Right atrium auricular region (tissue), 2 donors: ENCODE results near the gene GFI1B. TPM values are rescaled to one million over a fixed set of nuclear protein-coding genes. Genes with fewer than 3 reads are reported as not detected.
"Not testable (repeated sequence)": the region's sequence is repeated elsewhere in the genome, so short reads cannot be mapped to it uniquely, and the experiment has no call there.

Source experiments
- DNase-seq: peaks from one replicate; pipeline ENCODE4 v3.0.0-alpha.2; 2019; ENCODE audit warnings: low spot score
- H3K27ac ChIP-seq, 2 donors: fragments of 200-600 bp; sonication (generic); 1 replicate in 1 of 2; 2 replicates in 1 of 2; pipeline ENCODE4 v1.5.1; 2016 to 2019
- H3K27me3 ChIP-seq, 2 donors: fragments of 200-600 bp; sonication (generic); one replicate each; pipeline versions ENCODE4 v1.5.1 to v1.6.0; 2017 to 2019
- H3K36me3 ChIP-seq: fragments of 200-600 bp; sonication (generic); one replicate; pipeline ENCODE4 v1.5.1; 2016
- H3K4me1 ChIP-seq, 2 donors: fragments of 200-600 bp; sonication (generic); one replicate each; pipeline versions ENCODE4 v1.5.1 to v1.6.0; 2017 to 2019
- H3K4me3 ChIP-seq, 2 donors: fragments of 200-600 bp; sonication (generic); 1 replicate in 1 of 2; 2 replicates in 1 of 2; pipeline ENCODE4 v1.5.1; 2017 to 2019; ENCODE audit warnings: mild to moderate bottlenecking in 1 of 2, moderate library complexity in 1 of 2
- H3K9me3 ChIP-seq, 2 donors: fragments of 200-600 bp; sonication (generic); one replicate each; pipeline ENCODE4 v1.5.1; 2019
- CTCF ChIP-seq, 2 donors: fragments of 200-600 bp; sonication (generic); IDR thresholded peaks; one replicate each; pipeline ENCODE4 v1.5.1; 2019; ENCODE audit warnings: antibody characterized with exemption in 2 of 2
- total RNA-seq, 2 donors: library from RNA; depleted of rRNA; stranded (reverse); fragments of >200 nt; gene quantifications; one replicate each; pipeline ENCODE4 v1.1.0, GENCODE V29; 2016

The GFI1B gene
- total RNA-seq, 2 donors from 2014 or later, result 0.35 TPM; not detected in 1

GRCh38 chr9:132989414-132989996 lies 11.0 kb downstream of the GFI1B start:
- Histone ChIP-seq H3K4me1 (peaks cover 0 to 14% of the 10 kb centered on the region in 2 donors), H3K36me3 (no peaks in the 10 kb centered on the region), H3K4me3 (no peak overlapping the region), H3K27ac (no peak overlapping the region), H3K27me3 (no peaks in the 10 kb centered on the region), H3K9me3 (no peaks in the 10 kb centered on the region)
- no peak for DNase-seq
- no peak for TF ChIP-seq CTCF (IDR thresholded peaks at IDR 0.05)

GRCh38 chr9:132989998-132990557 lies 11.6 kb downstream of the GFI1B start:
- not testable (repeated sequence) for H3K27ac ChIP-seq, H3K36me3 ChIP-seq, H3K4me3 ChIP-seq, DNase-seq, H3K27me3 ChIP-seq, H3K9me3 ChIP-seq
- H3K4me1 ChIP-seq, result peaks cover 0 to 14% of the 10 kb centered on the region in 2 donors

- H3K9me3 ChIP-seq, result no peaks in the 10 kb centered on the region
- DNase-seq, result no peak
- H3K27ac ChIP-seq, result no peak overlapping the region
- no peak for TF ChIP-seq CTCF (IDR thresholded peaks at IDR 0.05)
- no peak overlapping the region for H3K4me3 ChIP-seq
- H3K4me1 ChIP-seq, result peaks cover 0 to 13% of the 10 kb centered on the region in 2 donors
- H3K27me3 ChIP-seq, result no peaks in the 10 kb centered on the region
- H3K36me3 ChIP-seq, result no peaks in the 10 kb centered on the region
Measured at GRCh38 chr9:132990781-132991180, 12.3 kb downstream of the GFI1B start.

- Histone ChIP-seq H3K4me1 (peaks cover 0 to 4% of the 10 kb centered on the region in 2 donors), H3K36me3 (no peaks in the 10 kb centered on the region), H3K27me3 (no peaks in the 10 kb centered on the region), H3K27ac (no peak overlapping the region), H3K4me3 (no peak overlapping the region), H3K9me3 (no peaks in the 10 kb centered on the region)
- DNase-seq, result no peak
- TF ChIP-seq CTCF (IDR thresholded peaks at IDR 0.05), result no peak
Measured at GRCh38 chr9:132991351-132992300, 13.1 kb downstream of the GFI1B start.

GRCh38 chr9:132993511-132993939 lies 15.0 kb downstream of the GFI1B start:
- Histone ChIP-seq H3K27ac (no peak overlapping the region), H3K36me3 (no peaks in the 10 kb centered on the region), H3K9me3 (no peaks in the 10 kb centered on the region), H3K4me3 (no peak overlapping the region), H3K4me1 (no peaks in the 10 kb centered on the region), H3K27me3 (no peaks in the 10 kb centered on the region)
- no peak for DNase-seq
- TF ChIP-seq CTCF (IDR thresholded peaks at IDR 0.05), result no peak
